GM19452 (cell line): ENCODE results near the gene TAF1B.

Experiments used
- ATAC-seq: cut with Tn5 transposase; IDR thresholded peaks from one replicate; pipeline ENCODE4 v1.9.1; 2021; ENCODE audit not compliant: unreplicated experiment

TAF1B gene

GRCh38 chr2:9937968-9938367 lies 94.7 kb downstream of the TAF1B start:
- no peak for ATAC-seq

- no peak for ATAC-seq
These were observed 96.6 kb downstream of the TAF1B start for GRCh38 chr2:9939587-9940485.

GRCh38 chr2:9941196-9941995 lies 98.1 kb downstream of the TAF1B start:
- no peak for ATAC-seq

- no peak for ATAC-seq
These were observed 98.7 kb downstream of the TAF1B start for GRCh38 chr2:9941996-9942390.

GRCh38 chr2:9944330-9944758 lies 101.1 kb downstream of the TAF1B start:
- ATAC-seq: no peak

DNA sequence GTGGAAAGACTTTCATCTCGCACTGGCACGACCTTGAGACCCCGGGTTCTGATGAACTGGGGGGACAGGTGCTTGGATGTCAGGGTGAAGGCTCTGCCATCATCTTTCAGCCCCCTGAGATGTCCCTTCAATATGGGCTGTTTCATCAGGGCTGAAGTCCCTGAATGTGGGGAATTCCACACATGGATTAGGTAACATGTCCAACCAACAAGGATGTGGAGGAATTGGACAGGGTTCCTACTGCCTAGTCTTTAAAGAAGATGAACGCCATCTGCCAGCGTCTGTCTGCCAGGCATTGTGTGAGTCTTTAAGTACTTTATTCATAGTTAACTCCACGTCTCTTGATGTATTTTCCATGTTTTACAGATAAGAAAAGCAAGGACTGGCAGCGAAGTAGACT lies 102.3 kb downstream of the TAF1B start:
- ATAC-seq: no peak

- no peak for ATAC-seq
These were observed 102.8 kb downstream of the TAF1B start for GRCh38 chr2:9946076-9946475.

- ATAC-seq: no peak
These were observed 103.5 kb downstream of the TAF1B start for GRCh38 chr2:9946818-9947217.

GRCh38 chr2:9948721-9949120 lies 105.4 kb downstream of the TAF1B start:
- ATAC-seq: no peak

GRCh38 chr2:9949239-9949991 lies 106.1 kb downstream of the TAF1B start:
- ATAC-seq: no peak

DNA sequence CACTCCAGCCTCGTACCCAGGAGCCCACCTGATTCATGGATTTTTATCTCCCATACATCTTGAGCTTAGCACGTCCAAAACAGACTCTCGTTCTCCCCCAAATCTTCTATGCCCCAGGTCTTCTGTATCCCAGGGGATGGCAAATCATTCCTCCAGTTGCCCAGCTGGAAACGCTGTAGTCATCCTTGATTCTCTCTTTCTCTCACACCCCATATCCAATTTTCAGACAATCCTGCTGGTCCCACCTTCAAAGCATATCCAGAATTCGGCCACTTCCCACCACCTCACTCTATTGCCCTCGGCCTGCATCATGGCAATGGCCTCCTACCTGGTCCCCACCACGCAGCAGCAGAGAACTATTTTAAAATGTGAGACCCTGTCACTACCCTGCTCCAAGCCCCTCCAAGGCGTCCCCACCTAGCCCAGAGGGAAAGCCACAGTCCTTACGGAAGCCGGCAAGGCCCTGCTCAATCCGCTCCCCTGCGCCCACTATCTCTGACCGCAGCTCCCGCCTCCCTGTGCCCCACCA lies 106.8 kb downstream of the TAF1B start:
- ATAC-seq: no peak

- ATAC-seq: peak; percentile 32
These were observed 107.4 kb downstream of the TAF1B start for GRCh38 chr2:9950521-9951271.

DNA sequence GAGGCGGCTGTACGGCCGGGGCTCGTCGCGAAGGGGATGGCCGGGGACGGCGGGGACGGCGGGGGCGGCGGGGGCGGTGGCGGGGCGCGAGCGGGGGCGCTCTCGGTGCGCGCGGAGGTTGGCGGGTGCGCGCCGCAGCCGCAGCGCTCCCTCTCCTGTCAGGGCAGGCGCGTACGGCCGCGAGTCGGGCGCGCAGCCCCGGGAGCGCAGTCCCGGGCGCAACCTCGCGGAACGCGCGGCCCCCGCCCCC lies 107.9 kb downstream of the TAF1B start:
- no peak for ATAC-seq

DNA sequence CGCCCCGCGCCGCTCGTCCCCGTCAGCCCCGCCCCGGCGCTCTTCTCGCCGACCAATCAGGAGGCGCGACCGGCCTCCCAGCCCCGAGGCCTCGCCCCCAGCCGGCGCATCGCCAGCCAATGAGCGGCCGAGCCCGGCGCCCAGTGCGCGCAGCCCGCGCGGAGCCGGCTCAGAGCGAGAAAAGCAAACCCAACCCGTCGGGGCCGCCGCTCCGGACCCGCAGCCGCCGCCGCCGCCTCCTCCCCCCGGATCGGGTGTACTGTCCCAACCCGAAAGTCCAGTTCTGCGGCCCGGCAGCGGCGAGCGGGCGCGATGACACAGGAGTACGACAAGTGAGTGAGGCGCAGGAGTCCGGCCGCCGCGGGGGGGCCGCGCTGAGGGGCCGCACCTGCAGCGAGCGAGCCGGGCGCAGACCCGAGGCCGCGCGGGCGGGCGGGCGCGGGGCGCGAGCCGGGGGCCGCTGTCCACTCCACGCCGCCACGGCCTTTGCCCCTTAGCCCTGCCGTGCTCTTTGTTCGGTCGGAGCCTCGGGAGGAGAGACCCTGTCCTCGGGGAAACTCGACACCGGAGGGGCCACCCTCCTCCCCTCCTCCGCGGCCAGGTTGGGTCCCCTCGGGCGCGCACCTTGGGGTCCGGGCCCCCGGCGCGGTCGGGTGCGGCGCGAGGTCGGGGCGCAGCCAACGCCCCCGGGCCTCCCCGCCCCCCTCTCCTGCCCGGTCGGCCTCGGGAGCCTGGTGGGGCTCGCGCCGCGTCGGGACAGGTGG lies 108.4 kb downstream of the TAF1B start, which contains the start of gene GRHL1:
TSS of gene GRHL1 (plus strand) at position 172 of the 764 bp plus-strand sequence. CDS start at position 313, 141 bp downstream.
- ATAC-seq: peak; percentile 94

- no peak for ATAC-seq
These were observed 109.0 kb downstream of the TAF1B start for GRCh38 chr2:9952286-9952737.

- ATAC-seq: no peak
These were observed 109.7 kb downstream of the TAF1B start for GRCh38 chr2:9952856-9953503.

- no peak for ATAC-seq
These were observed 110.9 kb downstream of the TAF1B start for GRCh38 chr2:9954136-9954535.

GRCh38 chr2:9958057-9958456 lies 114.8 kb downstream of the TAF1B start:
- ATAC-seq: no peak

DNA sequence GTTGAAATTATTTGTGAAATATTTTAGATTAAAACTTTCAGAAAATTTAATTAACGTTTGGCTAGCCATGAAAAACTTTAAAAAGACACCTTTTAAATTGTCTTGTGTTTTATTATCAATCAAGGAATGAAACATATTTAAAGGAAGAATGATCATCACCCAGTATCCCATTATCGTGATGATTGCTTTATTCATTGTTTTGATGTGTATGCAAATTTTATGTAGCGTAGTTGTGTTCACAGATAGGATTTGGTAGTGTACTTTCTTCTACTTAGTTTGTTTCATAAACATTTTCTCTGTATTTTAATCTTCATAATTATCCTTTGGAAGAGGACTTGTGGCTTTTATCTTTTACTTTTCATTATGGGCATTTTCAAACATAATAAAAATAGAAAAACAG lies 116.0 kb downstream of the TAF1B start:
- no peak for ATAC-seq
